ENCODE results near the gene HOXD8.

The HOXD8 gene

GRCh38 chr2:176172007-176172894 is 42.7 kb downstream of the HOXD8 start:
- H3K9me3 Mint-ChIP-seq: peaks cover 2% of the 10 kb centered on the region
- H3K27ac Mint-ChIP-seq: no peak overlapping the region
- H3K4me3 Mint-ChIP-seq: no peak overlapping the region
- no peaks in the 10 kb centered on the region for H3K36me3 Mint-ChIP-seq
- peaks cover 59% of the 10 kb centered on the region for H3K27me3 Mint-ChIP-seq
- peaks cover 11% of the 10 kb centered on the region for H3K4me1 Mint-ChIP-seq

DNA sequence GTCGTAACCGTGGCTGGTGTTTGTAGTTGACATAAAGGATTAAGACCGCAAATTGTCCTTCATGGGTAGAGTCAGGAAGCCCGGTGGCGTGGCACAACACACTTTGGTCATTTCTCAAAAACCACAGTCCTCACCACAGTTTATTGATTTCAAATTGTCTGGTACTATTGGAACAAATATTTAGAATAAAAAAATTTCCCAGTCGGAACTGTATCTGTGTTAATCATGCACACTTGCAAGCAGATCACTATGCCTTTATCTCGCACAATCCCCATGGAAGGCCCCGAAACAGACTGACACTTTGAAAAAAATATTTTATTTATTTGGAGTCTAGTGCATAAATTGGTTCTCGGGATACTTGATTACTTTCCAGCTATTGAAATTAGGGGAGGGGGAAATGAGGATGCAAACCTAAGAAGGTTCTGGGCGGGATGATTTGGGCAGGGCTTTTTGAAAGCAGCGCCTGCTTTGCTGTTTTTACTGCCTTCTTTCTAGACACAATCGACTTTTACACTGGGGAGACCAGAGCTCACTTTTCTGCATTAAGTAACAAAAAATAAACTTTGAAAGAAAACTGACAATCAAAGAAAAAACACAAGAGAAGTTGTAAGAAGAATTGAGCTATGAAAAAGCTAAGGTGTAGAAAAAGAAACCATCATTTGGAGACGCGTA is 43.5 kb downstream of the HOXD8 start:
- Mint-ChIP-seq H3K36me3 (no peaks in the 10 kb centered on the region), H3K9me3 (no peaks in the 10 kb centered on the region), H3K4me3 (no peak overlapping the region), H3K4me1 (peaks cover 11% of the 10 kb centered on the region), H3K27ac (no peak overlapping the region), H3K27me3 (peaks cover 55% of the 10 kb centered on the region)

- Mint-ChIP-seq H3K27ac (no peak overlapping the region), H3K27me3 (peaks cover 58% of the 10 kb centered on the region), H3K9me3 (no peaks in the 10 kb centered on the region), H3K36me3 (no peaks in the 10 kb centered on the region), H3K4me1 (peaks cover 11% of the 10 kb centered on the region), H3K4me3 (no peak overlapping the region)
Observed at GRCh38 chr2:176173567-176174381, 44.3 kb downstream of the HOXD8 start.

- H3K4me1 Mint-ChIP-seq: peaks cover 11% of the 10 kb centered on the region
- no peak overlapping the region for H3K4me3 Mint-ChIP-seq
- H3K36me3 Mint-ChIP-seq: no peaks in the 10 kb centered on the region
- no peak overlapping the region for H3K27ac Mint-ChIP-seq
- peaks cover 62% of the 10 kb centered on the region for H3K27me3 Mint-ChIP-seq
- H3K9me3 Mint-ChIP-seq: no peaks in the 10 kb centered on the region
Observed at GRCh38 chr2:176174382-176174823, 44.9 kb downstream of the HOXD8 start.

DNA sequence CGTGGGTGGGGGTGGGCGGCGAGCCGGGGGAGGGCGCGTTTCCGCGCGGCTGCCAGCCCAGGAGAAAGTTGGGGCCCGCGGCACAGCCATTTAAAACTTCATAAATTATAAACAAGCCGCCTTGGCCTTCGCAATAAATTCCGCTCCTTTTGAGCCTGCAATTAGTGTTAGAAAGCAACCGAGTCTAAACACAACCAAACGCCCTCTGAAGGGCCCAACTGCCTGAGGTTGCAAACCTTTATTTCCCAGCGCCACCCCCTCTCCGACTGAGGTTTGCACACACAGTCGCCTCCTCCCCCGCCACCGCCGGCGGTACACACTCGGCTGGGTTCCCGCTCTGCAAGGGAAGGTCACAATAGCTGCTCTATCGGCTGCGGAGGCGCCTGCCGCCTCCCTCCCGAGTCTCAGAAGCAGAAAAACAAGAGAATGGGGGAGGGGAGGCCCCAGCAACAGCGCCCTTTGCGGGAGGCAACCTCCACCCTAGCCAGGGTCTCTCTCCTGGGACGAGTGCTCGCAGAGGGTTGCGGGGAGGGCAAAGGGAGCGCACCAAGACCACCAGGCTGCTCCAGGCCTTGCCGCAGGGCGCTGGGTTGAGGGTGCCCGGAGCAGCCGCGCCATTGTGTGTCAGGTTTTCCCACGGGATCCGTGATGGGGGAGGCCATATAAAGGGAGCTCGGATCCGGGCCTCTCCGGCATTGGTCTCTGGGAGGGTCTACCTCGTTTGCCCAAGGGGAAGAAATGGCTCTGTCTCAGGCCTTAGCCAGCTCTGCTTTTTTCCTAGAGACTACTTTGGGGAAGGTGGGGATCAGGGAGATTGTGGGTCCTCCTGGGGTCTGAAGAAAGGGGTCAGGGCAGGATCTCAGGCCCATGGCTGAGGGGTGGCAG is 45.6 kb downstream of the HOXD8 start:
- H3K36me3 Mint-ChIP-seq: no peaks in the 10 kb centered on the region
- H3K9me3 Mint-ChIP-seq: no peaks in the 10 kb centered on the region
- H3K4me3 Mint-ChIP-seq: no peak overlapping the region
- peaks cover 62% of the 10 kb centered on the region for H3K27me3 Mint-ChIP-seq
- no peak overlapping the region for H3K27ac Mint-ChIP-seq
- H3K4me1 Mint-ChIP-seq: peaks cover 11% of the 10 kb centered on the region

DNA sequence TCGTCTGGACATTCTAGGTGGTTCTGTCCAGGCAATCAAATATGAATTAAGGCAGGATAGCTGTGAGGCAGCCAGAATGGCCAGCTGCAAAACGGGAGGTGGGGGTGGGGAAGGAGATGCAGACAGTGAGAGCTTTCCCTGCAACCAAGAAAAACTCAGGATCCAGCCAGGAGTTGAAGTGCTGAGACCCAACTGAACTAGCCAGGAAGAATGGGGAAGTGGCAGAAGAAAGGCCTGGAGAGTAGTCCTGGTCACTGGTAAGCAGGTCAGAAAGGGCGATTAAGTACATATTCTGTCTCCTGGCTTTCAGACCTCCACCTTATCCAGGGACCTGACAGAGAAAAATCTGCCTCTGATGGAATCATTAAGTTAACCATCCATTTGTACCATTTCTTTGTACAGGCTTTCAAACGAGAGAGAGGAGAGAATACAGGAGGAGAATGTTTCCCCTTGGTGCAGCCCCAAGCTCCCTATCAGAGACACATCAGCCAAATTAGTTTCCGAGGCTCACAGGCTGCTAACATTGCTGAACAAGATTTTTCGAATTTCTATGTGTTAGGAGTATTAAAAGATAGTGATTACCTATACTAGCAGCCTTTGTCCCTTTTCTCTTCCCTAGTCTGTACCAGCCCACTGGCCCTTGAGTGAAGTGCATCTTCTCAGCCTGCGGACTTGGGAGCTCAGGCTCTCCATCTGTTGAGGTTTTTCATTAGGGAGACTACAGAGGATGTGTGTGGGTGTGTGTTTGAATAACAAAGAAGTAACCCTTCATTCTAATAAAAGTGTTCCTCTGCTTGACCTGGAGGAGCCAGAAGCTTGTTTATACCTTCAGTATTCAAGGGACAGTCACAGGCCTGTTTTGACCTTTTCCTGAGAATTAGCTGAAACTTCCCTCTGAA is 46.5 kb downstream of the HOXD8 start:
- Mint-ChIP-seq H3K4me1 (peaks cover 11% of the 10 kb centered on the region), H3K27me3 (peaks cover 67% of the 10 kb centered on the region), H3K27ac (no peak overlapping the region), H3K9me3 (no peaks in the 10 kb centered on the region), H3K36me3 (no peaks in the 10 kb centered on the region), H3K4me3 (no peak overlapping the region)

- H3K4me1 Mint-ChIP-seq: peaks cover 11% of the 10 kb centered on the region
- no peak overlapping the region for H3K27ac Mint-ChIP-seq
- peaks cover 66% of the 10 kb centered on the region for H3K27me3 Mint-ChIP-seq
- H3K4me3 Mint-ChIP-seq: no peak overlapping the region
- no peaks in the 10 kb centered on the region for H3K36me3 Mint-ChIP-seq
- no peaks in the 10 kb centered on the region for H3K9me3 Mint-ChIP-seq
Observed at GRCh38 chr2:176177580-176178037, 48.1 kb downstream of the HOXD8 start.

DNA sequence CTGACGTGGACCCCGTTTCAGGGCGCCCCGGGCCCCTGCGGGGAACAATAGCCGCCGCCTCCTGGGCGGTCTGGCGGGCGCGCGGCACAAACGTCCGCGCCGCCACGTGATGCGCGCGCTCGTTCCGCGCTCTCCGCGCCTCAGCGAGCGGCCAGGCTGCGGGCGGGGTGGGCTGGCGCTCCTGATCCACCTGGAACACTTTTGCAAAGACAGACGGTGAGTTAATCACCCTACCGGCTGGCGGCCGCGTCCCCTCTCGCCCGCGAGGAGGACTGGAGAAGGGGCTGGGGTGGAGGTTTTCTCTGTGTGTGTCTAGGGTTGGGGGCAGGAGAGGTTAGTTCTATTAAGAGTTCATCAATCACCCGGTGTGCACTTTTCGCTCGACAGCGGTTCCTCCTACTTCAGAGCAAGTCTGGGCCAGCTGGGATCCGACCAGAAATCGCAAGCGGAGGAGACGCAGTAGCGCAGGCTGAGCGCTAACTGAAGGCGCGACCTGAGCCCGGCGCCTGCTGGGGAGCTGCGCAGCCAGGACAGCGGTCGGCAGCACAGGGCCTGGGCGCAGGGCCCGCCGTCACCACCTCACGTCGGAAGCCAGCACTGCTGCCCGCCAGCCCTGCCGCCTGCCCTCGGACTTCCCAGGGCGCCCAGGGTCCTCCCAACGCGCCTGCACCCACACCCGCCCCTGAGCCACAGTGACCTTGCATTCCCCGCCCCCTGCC is 48.7 kb downstream of the HOXD8 start:
- H3K4me1 Mint-ChIP-seq: peaks cover 11% of the 10 kb centered on the region
- no peaks in the 10 kb centered on the region for H3K36me3 Mint-ChIP-seq
- no peak overlapping the region for H3K27ac Mint-ChIP-seq
- no peak overlapping the region for H3K4me3 Mint-ChIP-seq
- H3K9me3 Mint-ChIP-seq: no peaks in the 10 kb centered on the region
- H3K27me3 Mint-ChIP-seq: peaks cover 68% of the 10 kb centered on the region

DNA sequence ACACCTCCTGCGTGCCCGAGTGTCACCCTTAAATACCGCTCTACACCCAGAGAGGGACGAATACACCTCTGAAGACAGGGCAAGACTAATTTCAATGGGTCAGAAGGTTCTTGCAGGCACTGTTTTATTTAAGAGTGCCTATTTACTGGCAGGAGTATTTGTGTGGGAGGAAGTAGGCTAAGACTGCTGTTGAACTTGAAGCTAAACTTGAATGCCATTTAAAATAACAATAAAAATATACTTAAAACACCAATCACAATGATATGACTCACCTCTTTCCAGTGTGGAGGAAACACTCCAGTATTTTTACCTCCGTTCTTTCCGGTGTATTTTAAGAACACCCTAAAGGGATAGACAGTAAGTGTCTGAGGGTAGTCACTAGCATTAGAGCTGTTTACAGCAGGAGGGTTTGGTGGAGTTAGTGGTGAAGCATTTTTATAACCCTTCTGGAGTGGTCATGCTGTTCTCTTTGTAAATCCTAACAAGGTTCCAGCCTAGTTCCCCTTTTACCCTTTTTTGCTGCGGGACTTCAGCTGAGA is 49.3 kb downstream of the HOXD8 start:
- Mint-ChIP-seq H3K36me3 (no peaks in the 10 kb centered on the region), H3K27me3 (peaks cover 69% of the 10 kb centered on the region), H3K9me3 (no peaks in the 10 kb centered on the region), H3K4me1 (peaks cover 10% of the 10 kb centered on the region), H3K4me3 (no peak overlapping the region), H3K27ac (no peak overlapping the region)

DNA sequence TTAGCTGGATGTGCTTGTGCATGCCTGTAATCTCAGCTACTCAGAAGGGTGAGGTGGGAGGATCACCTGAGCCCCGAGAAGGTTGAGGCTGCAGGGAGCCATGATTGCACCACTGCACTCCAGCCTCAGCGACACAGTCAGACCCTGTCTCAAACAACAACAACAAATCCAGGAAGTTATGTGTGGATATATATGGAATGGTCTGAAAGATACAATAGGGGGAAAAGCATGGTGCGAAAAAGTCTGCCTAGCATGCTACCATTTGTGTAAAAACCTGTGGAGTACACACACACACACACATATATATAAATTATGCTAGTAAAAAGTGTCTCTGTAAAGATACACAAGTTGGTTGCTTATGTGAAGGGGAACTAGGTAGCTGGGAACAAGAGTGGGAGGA is 52.0 kb downstream of the HOXD8 start:
- no peaks in the 10 kb centered on the region for H3K4me1 Mint-ChIP-seq
- peaks cover 3% of the 10 kb centered on the region for H3K36me3 Mint-ChIP-seq
- H3K4me3 Mint-ChIP-seq: no peak overlapping the region
- H3K9me3 Mint-ChIP-seq: peaks cover 6% of the 10 kb centered on the region
- no peak overlapping the region for H3K27ac Mint-ChIP-seq
- H3K27me3 Mint-ChIP-seq: peaks cover 65% of the 10 kb centered on the region

Measured in activated naive CD4-positive, alpha-beta T cell treated with anti-CD3 and anti-CD28 coated beads, Interleukin-2, amount 50 U/mL, for 24 hours (primary cell).